DMS79 (cell line): ENCODE results near the gene ALLC.

Source experiments
- DNase-seq: peaks from one replicate; lab custom pipeline; 2025; lab: John Stamatoyannopoulos, UW

ALLC gene

DNA sequence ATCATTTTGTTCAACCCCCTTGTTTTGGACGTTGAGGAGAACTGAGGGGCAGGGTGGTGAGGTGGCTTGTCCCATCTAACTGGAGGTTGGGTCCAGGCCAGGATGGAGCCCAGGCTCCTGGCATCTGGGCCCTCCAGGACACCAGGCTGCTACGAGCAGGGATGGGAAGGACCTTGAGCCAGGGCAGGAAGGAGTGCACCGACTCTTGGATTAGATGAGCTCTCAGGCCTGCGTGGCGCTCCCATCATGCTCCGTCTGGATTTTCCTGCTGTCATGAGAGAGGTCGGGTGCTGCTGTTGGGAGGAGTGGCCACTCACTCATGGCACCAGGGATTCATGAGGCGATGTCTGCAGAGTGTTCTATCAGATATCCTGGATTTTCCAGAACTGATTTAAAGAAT is 18.3 kb upstream of the ALLC start:
- no peak for DNase-seq

DNA sequence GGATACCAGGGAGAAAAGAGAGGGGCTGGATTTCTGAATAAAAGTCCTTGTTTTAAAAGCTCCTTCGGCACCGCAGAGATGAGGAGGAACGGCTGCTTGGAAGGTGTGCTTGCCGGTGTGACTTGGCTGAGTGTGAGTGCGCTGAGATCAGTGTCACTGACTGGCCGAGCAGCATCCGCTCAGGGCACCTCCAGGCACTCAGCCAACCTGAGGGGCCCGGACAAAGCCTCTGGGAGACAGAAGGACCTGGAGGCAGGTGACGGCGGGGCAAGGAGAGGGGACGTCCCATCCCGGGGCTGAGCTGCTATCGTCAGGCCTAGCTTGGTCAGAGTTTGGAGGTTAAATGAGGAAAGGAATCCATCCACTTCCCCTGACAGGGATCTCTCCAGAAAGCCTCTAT is 16.8 kb upstream of the ALLC start:
- DNase-seq = no peak

DNA sequence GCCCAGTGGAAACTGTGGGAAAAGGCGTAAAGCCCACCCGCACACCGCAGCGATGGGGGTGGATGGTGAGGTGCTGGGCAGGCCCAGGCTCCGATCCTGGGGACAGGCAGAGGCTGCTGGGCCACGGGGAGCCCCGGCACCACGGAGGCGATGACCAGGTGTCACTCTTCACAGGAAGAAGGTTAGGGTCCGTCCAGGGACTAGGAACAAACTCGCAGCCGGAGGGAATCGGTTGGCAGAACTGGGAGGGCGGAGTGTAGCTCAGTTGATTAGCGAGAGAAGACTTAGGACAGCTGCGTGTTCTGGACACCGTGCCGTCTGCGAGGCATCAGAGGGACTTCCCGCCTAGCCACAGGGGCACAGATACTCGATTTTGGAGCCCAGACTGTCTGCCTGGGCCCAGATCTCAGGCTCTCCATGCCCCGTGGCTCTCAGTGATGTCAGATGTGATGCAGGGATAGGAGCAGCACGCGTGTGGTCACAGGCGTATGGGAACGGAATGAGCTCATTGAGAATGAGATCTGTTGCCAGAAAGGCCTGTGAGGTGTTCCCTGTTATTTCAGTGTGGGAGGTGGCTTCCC is 16.1 kb upstream of the ALLC start:
- no peak for DNase-seq

DNA sequence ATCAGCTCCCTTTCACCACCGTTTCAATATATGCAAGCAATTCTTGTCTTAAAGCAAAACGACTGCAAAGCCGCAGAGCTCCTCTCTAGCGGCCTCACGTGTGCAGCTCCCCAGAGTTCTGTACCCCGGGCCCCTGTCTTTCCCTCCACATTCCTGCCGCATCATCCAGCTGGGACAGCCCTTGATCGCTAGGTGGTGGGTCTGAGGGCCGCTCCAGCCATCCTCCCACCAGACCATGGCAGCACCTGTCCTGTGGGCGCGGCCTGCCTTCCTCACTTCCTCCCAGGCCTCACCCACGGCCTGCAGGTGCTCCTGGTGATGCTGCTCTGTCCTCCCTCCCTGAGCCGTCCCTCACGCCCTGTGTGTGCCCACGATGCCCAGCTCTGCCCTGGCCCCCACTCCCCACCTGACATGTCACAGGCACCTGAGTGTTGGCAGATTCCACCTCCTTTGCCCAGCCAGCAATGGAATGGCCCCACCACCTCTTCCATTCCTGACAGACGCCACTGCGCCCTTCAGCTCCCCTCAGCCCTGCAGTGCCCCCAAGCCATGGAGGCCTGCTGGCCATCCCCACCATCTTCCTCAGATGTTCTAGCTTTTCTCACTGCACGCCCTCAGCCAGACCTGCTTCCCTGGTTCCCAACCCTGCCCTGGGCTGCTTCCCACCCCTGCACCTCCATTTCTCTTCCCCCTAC is 15.3 kb upstream of the ALLC start:
- DNase-seq = no peak

DNA sequence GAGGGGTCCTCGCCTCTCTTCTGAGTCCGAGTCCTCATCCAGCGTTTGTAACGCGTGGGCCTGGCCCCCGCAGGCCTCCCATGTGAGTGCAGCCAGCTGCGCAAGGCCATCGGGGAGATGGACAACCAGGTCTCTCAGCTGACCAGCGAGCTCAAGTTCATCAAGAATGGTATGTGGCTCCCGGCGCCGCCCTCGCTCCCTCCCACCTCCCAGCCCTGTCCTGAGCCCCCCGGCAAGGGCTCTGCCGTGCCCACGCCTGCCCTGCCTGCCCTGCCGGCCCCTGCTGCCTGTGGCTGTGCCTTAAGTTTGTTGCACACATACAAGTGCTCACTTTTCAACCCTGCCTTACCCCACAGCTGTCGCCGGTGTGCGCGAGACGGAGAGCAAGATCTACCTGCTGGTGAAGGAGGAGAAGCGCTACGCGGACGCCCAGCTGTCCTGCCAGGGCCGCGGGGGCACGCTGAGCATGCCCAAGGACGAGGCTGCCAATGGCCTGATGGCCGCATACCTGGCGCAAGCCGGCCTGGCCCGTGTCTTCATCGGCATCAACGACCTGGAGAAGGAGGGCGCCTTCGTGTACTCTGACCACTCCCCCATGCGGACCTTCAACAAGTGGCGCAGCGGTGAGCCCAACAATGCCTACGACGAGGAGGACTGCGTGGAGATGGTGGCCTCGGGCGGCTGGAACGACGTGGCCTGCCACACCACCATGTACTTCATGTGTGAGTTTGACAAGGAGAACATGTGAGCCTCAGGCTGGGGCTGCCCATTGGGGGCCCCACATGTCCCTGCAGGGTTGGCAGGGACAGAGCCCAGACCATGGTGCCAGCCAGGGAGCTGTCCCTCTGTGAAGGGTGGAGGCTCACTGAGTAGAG is 14.4 kb upstream of the ALLC start:
- DNase-seq = no peak

DNA sequence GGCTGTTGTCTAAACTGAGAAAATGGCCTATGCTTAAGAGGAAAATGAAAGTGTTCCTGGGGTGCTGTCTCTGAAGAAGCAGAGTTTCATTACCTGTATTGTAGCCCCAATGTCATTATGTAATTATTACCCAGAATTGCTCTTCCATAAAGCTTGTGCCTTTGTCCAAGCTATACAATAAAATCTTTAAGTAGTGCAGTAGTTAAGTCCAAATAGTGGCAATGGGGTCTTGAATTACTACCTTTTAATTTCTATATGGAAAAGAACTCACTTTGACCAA is 13.8 kb upstream of the ALLC start:
- no peak for DNase-seq

DNA sequence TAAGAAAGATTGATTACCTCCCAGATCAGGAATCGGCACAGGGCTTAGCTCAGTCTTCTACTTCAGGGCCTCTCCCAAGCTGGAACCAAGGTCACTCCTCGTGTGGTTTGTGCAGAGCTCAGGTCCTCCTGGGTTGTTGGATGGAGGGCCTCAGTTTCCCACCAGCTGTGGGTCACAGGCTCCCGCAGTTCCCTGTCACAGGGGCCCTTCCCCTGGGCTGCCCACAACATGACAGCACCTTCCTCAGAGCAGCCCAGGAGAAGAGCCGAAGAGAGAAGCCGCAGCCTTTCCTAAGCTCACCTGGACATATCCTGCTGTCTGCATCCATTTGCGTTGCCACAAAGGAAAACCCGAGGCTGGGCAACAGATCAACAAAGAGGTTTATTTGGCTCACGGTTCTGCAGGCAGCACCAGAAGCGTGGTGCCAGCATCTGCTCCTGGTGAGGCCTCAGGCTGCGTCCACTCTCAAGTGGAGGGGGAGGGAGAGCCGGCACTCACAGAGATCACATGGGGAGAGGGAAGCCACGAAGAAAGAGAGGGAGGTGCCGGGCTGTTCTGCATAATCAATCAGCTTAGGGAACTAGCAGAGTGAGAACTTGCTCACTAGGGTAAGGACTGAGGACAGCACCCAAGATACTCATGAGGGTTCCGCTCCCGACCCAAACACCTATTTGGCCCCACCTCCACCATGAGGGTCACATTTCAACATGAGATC is 13.0 kb upstream of the ALLC start:
- no peak for DNase-seq

DNA sequence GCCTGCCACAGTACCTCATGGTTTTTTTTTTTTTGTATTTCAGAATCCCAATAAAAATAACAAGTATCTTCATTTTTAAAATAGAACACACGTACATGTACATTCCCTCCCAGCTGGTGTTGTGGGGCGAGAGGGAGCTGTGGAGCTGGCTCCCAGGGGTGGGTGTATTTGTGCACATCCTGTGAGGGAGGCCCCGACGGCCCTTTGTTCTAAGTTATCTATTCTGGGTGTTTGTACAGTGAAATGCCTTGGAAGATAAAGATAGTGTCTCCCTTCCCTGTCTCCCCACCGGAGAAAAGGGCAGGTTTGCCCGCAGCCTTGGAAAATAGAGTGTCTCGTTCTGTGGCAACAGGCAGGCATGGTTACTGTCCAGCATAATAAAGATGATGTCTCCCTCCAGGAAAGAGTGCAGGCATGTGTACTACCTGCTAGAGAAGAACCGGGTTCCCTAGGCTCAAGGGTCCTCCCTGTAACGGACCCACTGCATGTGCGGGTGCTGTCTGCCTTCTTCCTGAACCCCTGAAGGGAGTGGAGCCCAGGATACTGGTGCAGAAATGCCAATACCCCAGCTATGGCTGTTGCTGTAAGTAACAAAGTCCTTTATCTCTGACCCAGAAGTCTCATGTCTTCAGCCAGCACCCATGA is 12.1 kb upstream of the ALLC start:
- no peak for DNase-seq

DNA sequence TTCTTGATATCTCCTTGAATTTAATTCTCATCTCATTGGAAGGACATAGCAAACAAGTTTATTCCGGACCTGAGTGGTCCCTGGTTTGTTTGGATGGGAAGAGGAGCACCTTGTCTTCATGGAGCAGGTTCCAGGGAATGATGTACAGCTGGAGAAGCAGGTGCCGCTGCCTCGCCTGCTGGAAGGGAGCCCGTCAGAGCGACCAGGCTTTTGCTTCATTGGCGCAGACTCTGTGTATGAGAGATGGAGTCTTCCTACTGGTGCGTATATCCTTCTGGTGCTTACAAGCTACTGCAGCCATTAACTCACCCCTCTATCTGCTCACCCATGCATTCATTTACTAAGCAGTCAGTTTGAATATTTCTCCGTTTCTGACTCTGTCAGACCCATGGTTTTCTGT is 11.6 kb upstream of the ALLC start:
- no peak for DNase-seq

DNA sequence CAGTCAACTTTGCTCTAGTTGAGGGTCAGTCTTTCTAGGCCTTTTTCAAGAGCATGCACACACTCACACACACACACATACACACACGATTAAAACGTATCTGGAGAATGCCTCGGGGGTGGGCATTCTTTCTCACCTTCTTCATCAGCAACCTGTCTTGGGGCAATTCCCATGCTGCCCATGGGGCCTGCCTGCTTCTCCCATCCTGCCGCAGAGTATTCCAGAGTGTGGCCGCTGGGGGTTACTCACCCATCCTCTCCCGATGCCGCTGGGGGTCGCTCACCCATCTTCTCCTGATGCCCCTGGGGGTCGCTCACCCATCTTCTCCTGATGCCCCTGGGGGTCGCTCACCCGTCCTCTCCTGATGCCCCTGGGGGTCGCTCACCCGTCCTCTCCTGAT is 10.8 kb upstream of the ALLC start:
- no peak for DNase-seq

DNA sequence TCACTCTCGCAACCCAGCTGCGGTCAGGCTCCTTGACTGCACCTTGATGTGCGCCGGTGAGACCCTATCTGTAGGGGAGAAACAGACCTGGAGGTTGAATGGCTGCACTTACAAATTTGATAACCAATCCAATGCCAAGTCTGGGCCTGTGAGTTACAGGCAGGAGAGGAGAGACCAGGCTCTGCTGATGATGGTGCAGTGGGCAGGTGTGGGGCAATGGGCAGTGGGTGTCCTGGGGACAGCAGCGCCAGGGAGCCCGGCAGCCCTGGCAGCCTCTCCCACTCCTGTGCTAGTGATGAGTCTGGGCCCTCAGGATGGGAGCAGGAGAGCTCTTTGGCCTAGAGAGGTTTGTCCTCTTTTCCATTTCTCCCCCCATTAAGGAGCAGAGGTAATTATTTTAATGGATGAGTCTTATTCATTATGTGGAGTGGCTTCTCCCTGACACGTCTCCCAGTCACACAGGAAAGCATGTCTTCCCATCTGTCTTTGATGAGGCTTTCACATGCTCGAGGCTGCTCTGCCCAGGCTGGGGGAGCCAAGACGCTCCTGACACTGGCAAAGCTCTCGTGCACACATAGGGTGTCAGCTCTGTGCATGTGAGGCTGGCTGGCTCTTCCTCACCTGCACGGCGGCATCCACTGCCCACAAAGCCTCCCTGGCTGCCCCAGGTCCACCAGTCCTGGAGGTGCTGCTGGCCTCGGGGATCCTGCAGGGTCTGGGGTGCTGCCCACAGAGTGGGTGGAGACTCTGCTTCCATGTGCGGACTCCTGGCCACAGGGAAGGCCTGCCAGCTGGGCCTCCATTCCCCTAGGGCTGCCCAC is 10.0 kb upstream of the ALLC start:
- DNase-seq = no peak

DNA sequence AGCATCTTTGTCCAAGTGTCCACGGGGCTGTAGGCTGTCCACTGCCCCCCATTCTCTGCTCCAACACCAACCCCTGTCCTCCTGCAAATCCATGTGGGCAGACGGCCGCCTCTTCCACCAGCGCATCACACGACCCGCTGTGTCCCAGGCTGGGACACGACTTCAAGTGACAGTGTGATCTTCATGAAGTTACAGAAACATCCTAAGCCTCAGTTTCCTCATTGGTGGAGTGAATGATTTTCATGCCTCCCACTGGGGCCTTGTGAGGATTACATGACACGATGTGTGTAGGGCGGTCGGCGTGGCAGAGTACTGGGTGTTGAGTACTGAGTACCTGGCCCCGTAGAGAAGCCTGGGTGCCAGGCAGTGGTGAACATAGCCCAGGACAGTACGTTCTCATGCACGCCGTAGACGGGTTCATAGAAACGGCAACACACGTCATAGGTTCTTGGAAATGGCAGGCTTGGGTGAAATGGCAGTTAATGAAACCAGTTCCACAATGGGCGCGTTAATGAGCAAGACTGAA is 9.3 kb upstream of the ALLC start:
- DNase-seq = no peak

DNA sequence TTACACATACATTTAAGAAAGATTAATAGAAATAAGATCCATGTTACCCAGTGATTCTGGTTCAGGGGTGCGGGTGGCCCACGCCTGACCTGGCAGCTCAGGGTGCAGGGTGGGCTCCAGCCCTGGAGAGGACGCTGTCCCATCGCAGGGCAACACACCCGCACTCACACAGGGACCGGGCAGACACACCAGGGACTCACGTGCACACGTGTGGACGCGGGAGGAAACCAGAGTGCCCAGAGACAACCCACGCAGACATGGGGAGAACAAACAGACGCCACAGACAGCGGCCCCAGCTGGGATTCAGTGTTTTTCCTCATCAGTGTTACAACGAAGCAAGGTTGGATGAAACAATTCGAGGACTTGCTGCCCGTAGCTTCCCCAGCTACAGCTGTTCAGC is 8.4 kb upstream of the ALLC start:
- DNase-seq = no peak

DNA sequence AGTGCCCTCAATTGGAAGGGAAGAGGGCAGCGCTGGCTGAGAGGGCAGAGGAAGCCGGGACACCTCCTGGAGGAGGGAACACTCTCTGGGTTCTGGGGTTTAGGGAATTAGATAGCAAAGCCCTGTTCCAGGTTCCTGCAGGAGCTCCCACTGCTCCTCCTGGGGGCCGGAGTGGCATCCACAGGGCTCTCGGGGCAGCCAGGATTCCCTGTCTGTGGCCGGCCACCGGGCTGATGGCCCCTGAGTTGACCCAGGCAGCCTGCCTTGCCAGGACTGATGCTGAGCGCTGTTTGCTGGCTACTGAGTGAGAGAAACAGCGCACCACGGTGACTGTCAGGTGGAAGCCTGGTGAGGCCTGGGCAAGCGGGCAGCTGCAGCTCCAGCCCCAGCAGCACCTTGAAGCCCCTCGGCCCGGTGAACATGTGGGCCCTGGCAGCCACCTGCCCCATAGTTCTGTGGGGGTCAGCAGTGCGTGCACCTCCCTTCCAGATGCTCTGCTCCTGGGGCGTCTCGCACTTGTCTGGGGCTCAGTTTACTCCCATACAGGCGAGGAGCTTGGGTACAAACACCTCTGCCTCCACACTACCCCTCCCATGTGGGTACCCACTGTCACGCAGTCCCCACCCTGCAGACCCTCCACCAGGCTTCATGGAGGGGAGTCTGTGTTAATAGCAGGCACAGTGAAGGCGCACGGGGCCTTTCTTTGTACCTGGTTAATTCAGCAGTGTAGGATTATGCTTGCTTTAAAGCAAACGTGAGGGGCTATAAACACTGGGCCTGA is 7.7 kb upstream of the ALLC start:
- no peak for DNase-seq

DNA sequence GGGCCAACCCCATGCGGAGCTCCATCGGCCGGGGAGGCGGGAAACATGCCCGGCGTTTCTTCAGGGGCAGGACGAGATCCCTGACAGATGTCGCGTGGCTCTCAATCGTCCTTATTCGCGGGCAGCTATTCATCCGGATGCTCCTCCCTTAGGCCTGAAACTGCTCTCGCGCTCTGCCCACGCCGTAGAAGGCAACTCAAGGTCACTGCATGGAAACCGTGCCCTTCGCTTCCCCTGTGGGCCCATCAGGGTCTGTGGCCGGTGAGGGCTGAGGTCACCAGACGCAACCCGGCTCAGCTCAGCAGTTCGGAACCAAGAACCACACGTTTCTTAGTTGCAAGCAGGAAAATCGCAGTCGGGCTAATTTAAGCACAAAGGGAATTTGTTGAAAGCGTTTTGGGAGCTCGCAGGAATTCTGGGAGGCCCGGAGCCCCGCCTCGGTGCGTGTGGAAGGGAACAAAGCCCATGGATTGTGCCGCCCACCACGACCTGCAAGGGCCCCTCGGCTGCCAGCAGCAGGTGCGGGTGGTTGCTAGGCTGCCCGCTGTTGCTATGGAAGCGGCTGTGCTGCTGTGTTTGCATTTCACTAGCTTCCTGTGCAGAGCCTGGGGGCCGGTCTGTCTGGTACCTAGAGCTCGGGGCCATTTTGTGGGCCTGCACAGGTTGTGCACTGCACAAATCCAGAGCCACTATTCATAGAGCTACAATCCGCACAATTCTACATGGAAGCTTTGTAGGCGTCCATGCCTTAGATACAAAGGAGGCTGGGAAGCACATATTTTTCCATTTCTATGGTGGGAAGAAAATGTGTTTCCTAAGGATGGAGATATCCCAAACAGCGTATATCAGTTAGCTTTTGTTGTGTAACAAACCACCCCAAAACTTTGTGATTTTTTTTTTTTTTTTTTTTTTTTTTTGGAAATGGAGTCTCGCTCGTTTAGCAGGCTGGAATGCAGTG is 6.0 kb upstream of the ALLC start:
- DNase-seq = peak; percentile 90

DNA sequence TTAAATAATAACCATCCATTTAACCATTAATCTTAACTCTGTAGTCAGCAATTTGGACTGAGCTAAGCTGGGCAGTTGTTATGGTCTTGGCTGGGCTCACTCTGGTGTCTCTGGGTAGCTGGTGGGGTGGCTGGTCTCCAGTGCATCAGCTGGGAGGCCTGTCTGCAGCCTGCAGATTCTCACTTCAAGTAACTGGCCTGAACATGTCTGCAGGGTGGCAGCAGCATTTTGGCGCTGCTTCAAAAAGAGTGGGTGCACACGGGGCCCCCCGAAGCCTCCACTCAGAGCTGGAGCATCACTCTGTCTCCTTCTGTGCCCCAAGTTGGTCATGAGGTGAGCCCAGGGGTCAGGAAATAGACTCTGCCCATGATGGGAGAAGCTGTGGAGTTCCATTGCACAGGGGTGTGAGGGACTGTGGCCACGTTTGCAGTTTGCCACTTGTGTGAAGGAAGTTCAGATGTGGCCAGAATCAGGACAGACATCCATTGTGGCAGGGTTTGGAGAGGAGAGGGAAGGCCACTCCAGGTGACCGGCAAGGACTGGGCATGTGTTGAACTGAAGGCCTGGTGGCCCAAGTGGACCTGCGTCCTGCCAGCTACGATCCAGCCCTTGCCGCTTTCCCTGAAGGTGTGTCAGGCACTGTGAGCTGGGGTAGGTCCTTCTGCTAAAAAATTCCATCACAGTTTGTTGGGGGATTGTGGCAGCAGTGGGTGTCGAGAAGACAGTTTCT is 4.9 kb upstream of the ALLC start:
- DNase-seq = no peak

DNA sequence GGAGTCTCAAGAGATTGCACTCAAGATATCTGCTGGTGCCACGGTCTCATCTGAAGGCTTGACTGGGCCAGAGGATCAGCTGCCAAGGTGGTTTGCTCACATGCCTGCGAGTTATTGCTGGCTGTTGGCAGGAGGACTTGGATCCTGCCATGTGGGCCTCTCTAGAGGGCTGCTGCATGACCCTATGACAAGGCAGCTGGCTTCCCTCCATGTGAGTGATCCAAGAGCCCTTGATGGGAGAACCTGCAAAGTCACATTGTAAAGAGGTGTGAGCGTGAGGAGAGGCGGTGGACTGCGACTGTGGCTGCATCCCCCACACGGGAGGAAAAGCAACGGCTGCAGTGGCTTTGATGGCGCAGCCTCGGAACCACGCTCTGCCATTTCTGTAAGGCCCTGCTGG is 4.0 kb upstream of the ALLC start:
- DNase-seq = peak; percentile 39

DNA sequence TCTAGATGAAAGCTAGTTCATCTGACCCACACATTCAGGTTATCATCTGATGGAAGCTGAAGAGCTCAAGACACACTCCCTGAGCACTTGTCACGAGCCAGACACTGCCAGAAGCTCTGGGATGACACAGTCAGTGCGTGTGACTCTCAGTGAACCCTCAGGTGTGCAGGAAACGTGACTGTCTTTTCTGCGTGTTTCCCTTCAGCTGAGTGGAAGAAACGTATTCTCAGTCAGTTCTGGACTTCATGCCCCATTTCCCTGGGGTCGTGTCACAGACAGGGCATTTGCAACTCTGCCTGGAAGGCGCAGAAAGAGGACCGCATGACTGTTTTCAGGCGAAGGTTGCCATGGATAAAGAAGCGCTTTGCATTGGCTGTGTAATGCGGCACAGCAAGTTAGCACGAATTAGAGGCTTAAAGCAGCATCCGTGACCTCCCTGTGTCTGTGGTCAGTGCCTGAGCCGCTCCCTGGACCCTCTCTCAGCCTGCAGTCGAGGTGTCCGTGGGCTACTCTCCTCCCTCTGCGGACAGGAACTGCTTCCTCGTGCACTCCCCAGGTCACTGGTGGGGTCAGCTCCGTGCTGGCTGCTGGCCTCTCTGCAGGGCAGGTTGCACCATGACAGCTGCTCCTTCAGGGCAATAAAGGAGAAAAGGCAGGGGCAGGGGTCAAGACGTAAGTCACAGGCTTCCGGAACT is 3.3 kb upstream of the ALLC start:
- no peak for DNase-seq
